ENCODE results near the gene SERPINE1.

SERPINE1 gene

DNA sequence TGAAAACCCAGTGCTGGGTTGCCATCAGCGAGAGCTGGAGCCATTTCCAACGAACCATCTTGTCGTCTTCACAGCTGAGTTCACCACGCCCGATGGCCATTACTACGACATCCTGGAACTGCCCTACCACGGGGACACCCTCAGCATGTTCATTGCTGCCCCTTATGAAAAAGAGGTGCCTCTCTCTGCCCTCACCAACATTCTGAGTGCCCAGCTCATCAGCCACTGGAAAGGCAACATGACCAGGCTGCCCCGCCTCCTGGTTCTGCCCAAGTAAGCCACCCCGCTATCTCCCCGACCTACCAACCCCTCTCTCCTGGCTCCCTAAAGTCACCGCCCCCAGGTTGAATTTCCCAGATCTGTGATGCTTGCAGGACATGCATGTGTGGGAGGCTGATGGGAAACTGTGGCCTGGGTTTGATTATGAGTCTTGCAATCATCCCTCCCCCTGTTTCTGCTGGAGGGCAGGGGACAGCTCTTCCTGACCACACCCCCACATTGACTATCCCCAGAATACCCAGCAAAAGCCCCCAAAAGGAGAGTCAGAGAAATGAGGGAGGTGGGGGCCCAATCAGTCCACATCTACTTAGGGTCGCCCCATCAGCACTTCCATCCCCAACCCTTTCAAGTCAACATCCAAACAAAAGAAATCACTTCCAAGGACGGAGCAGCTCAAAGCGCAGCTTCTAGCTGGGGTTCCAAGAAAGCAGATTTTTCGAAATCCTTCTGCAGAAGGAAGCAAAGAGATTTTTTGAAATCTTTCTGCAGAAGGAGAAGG lies 6.9 kb downstream of the SERPINE1 start:
- Histone ChIP-seq H3K36me3 (ENCODE audit: control insufficient read depth in 2 of 2, insufficient read depth in 1 of 2, low read length in 2 of 2) (no peaks in the 10 kb centered on the region), H3K9me3 (ENCODE audit: control insufficient read depth, insufficient read depth, low read depth, low read length) (no peaks in the 10 kb centered on the region), H3K4me3 (ENCODE audit: low read depth, low read length) (no peak overlapping the region), H3K4me1 (ENCODE audit: control insufficient read depth, insufficient read depth, low read length) (0 out of 2 replicates have a peak, but pooled peaks cover 2% of the 10 kb centered on the region), H3K27ac (ENCODE audit: extremely low read depth, low read depth, low read length) (no peak overlapping the region)
- TF ChIP-seq ZFHX2 (tag by site-specific recombination; conservative IDR thresholded peaks at IDR 0.05), result peak; percentile 86
- TF ChIP-seq ZNF658 (tag by site-specific recombination; IDR thresholded peaks at IDR 0.05), result no peak
- TF ChIP-seq EGR2 (tag by site-specific recombination; IDR thresholded peaks at IDR 0.05; ENCODE audit: low read depth), result peak; percentile 86
- ChIA-PET POLR2A (interaction anchor here (0.5 kb wide), 1 partner anchor 174 kb away, joined by 3 read pairs; no protein-coding TSS in a partner anchor), CTCF (interaction anchor here (0.8 to 3.0 kb wide), 3 partner anchors 10 to 37 kb away, joined by 3 to 19 read pairs (median 4); no protein-coding TSS in a partner anchor)

- H3K27ac ChIP-seq (ENCODE audit: extremely low read depth, low read depth, low read length), result no peak overlapping the region
- H3K9me3 ChIP-seq (ENCODE audit: control insufficient read depth, insufficient read depth, low read depth, low read length), result no peaks in the 10 kb centered on the region
- CTCF ChIA-PET, result interaction anchor here (0.7 to 3.0 kb wide), 2 partner anchors 9 to 12 kb away, joined by 5 to 19 read pairs; no protein-coding TSS in a partner anchor
- POLR2A ChIA-PET, result no interaction called here
- no peaks in the 10 kb centered on the region for H3K36me3 ChIP-seq (ENCODE audit: control insufficient read depth in 2 of 2, insufficient read depth in 1 of 2, low read length in 2 of 2)
- H3K4me3 ChIP-seq (ENCODE audit: low read depth, low read length), result no peak overlapping the region
- 0 out of 2 replicates have a peak, but pooled peaks cover 5% of the 10 kb centered on the region for H3K4me1 ChIP-seq (ENCODE audit: control insufficient read depth, insufficient read depth, low read length)
- TF ChIP-seq GLI2 (tag by site-specific recombination; IDR thresholded peaks at IDR 0.05; ENCODE audit: borderline replicate concordance, low read depth) (no peak), ZBTB6 (tag by site-specific recombination; IDR thresholded peaks at IDR 0.05) (no peak), ZNF654 (tag by site-specific recombination; IDR thresholded peaks at IDR 0.05; ENCODE audit: low read depth) (no peak), ZNF174 (tag by site-specific recombination; IDR thresholded peaks at IDR 0.05) (no peak), ZSCAN30 (tag by site-specific recombination; IDR thresholded peaks at IDR 0.05) (no peak), ZBTB44 (tag by site-specific recombination; IDR thresholded peaks at IDR 0.05) (no peak), SCRT2 (tag by site-specific recombination; IDR thresholded peaks at IDR 0.05) (no peak), ZNF580 (tag by site-specific recombination; IDR thresholded peaks at IDR 0.05) (no peak), PRDM1 (tag by site-specific recombination; IDR thresholded peaks at IDR 0.05) (peak; percentile 63), ZIC2 (tag by site-specific recombination; IDR thresholded peaks at IDR 0.05) (peak; percentile 89), GLIS1 (tag by site-specific recombination; IDR thresholded peaks at IDR 0.05) (peak; percentile 64), YY1 (tag by site-specific recombination; IDR thresholded peaks at IDR 0.05) (no peak), ZNF548 (tag by site-specific recombination; IDR thresholded peaks at IDR 0.05) (no peak), ZNF623 (tag by site-specific recombination; IDR thresholded peaks at IDR 0.05) (no peak), ZNF112 (tag by site-specific recombination; IDR thresholded peaks at IDR 0.05) (no peak), ZNF248 (tag by site-specific recombination; IDR thresholded peaks at IDR 0.05) (no peak), ZNF555 (tag by site-specific recombination; conservative IDR thresholded peaks at IDR 0.05) (no peak), ZNF677 (tag by site-specific recombination; IDR thresholded peaks at IDR 0.05) (no peak)
Measured at GRCh38 chr7:101134399-101134980, 7.6 kb downstream of the SERPINE1 start.

Measured in HEK293 (cell line).